NCI-H2227 treated with DMSO at 0.1 percent for 48 hours (cell line): Measurements from ENCODE around the gene SLFN12.
A peak's percentile ranks its signal among the peaks of the same experiment; 100 is the strongest.
"Not testable (repeated sequence)": the region's sequence is repeated elsewhere in the genome, so short reads cannot be mapped to it uniquely, and the experiment has no call there.

Experiments
- DNase-seq: peaks from one replicate; lab custom pipeline; 2025; lab: John Stamatoyannopoulos, UW

Gene SLFN12

DNA sequence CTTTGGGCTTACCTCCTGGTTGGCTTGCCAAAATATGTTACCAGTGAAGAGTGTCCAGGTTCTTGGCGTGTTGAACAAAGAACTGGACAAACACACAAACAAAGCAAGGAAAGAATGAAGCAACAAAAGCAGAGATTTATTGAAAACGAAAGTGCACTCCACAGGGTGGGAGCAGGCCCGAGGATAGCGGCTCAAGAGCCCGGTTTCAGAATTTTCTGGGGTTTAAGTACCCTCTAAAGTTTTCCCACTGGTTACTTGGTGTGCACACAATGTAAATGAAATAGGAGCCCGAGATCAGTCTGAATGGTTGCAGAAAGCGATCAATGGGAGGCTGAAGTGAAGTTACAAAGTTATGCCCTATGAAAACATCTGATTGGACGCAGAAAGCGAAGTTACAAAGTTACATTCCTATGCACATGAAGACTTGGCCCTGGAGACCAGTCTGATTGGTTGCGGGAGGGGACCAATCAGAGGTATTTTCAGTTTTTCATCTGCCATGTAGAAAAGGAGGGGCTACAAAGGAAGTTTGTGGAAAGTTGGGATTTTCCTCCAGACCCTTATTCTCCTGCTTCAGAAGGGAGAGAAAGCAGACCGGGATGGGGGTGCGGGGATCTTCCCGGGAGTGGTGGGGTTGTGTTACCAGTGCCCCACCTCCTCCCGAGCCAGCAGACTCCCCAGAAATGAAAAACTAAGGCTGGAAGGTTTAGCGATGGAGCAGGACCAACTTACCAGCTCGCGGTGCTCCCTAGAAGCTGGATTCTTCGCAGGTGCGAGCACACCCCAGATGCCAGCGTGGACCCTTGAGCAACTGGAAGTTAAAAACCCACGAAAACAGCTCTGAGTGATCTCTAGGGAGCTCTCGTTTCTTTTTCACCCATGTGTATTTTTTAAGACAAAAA is at the start of gene SLFN12:
Gene SLFN12 (minus strand): TSS at position 325 of the 899 bp plus-strand sequence. CDS start 9,472 bp downstream, outside the sequence.
- DNase-seq: no peak

GRCh38 chr17:35479271-35479670 is 47.0 kb upstream of the SLFN12 start:
- no peak for DNase-seq

DNA sequence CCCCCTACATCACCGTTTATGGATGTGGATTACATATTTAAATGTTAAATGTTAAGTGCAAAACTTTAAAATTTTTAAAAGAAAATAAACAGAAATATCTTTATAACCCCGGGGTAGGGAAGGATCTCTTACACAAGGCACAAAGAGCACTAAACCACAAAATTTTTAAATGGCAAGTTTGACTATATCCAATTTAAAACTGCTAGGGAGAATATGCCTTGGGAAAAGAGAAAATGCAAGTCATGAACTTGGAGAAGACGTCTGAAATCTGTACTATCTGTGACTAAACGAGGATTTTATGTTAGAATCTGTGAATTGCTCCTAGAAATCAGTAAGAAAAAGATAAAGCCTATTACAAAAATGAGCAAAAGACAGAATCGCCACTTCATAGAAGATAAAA is 44.9 kb upstream of the SLFN12 start:
- DNase-seq: no peak

DNA sequence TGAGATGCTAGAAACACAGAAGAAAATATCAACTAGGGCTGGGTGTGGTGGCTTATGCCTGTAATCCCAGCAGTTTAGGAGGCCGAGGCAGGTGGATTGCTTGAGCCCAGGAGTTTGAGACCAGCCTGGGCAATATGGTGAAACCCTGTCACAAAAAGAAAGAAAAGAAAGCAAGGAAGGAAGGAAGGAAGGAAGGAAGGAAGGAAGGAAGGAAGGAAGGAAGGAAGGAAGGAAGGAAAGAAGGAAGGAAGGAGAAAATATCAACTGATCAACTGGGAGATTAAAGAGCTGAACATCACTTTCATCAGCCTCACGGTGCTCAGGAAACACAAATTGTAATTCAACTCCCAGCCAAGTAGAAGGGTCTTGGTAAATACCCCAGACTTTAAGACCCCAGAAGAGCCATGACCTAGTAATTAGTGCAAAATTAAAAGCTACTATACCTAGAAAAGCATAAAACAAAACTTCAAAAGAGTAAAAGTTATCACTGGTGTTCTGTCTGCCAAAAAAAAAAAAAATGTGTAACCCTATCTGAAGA is 44.1 kb upstream of the SLFN12 start:
- DNase-seq: no peak

- no peak for DNase-seq
Measured at GRCh38 chr17:35468475-35468874, 36.2 kb upstream of the SLFN12 start.

- no peak for DNase-seq
Measured at GRCh38 chr17:35467824-35468223, 35.5 kb upstream of the SLFN12 start.

- peak; percentile 13 for DNase-seq
Measured at GRCh38 chr17:35460354-35460851, 28.1 kb upstream of the SLFN12 start.

DNA sequence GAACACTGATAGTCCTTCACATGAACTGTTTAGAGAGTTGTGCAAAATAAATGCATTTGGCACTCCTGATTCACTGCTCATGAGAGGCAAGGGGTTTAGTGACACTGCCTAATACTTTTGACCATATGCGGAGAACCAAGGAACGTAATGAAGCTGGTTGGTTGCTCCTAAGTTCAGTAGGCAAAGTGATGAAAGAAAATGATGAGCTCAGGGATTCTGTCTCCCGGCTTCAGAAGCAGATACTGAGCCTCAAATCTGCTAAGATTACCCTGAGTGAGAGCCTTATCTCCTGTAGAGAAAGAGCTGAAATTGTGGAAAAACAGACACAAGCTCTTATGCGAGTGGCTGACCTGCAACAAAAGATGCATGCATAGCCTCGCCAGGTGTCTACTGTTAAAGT is 21.7 kb upstream of the SLFN12 start:
- DNase-seq: not testable (repeated sequence)

DNA sequence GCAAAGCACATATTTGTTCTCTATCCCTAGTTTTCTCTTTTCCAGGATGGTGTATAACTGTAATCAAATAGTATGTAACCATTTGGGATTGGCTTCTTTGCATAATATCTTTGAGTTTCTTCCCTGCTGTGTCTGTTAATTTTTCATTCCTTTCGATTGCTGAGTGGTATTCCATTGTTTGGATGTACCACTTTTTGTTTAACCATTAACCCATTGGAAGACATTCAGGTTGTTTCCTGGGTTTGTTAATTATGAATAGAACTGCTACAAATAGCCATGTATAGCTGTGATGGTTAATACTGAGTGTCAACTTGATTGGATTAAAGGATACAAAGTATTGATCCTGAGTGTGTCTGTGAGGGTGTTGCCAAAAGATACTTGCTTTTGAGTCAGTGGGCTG is 20.9 kb upstream of the SLFN12 start:
- no peak for DNase-seq

- no peak for DNase-seq
Measured at GRCh38 chr17:35449371-35449931, 17.2 kb upstream of the SLFN12 start.

DNA sequence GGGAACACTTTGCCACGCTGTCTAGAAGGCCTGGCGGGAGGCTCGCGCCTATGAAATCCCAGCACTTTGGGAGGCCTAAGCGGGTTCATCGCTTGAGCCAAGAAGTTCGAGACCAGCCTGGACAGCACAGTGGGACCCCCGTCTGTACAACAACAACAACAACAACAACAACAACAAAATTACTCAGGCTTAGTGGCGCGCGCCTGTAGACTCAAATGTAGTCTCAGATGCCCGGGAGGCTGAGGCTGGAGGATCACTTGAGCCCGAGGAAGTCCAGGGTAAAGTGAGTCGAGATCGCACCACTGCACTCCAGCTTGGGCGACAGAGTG is 16.6 kb upstream of the SLFN12 start:
- DNase-seq: no peak

DNA sequence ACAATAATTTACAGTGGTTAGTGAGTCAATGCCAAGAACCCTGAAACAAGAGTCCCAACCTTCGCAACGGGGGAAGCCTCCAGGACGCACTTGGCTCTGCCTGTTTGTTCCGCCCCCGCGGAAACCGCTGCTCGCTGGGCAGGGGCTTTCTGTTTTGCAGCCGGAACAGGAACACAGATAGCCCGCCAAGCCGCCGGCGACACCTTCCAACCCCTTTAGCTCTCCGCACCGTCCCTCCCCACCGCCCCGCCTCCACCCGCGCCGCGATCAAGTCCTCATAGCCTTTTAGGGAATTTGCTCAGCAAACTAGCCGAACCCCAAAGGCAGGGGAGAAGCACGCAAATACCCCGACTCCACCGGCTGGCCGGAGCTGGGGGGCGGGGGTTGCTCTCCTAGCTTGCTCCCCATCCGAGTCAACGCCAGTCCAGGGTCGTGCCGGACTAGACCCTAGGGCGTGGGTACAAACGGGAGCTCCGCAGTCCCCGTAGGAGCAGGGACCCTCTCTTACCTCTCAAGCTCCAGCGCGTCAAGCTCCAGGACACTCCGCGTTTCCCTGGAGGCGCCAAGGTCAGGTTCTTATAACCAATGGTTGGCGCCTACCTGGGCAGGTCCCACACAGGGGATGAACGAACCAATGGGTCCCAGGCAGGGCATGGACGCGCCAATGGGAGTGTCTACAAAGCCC is 16.1 kb upstream of the SLFN12 start, which contains the start of gene SLFN13:
Gene SLFN13 (minus strand): TSS at position 553 of the 685 bp plus-strand sequence. CDS start 3,086 bp downstream, outside the sequence.
- peak; percentile 65 for DNase-seq

DNA sequence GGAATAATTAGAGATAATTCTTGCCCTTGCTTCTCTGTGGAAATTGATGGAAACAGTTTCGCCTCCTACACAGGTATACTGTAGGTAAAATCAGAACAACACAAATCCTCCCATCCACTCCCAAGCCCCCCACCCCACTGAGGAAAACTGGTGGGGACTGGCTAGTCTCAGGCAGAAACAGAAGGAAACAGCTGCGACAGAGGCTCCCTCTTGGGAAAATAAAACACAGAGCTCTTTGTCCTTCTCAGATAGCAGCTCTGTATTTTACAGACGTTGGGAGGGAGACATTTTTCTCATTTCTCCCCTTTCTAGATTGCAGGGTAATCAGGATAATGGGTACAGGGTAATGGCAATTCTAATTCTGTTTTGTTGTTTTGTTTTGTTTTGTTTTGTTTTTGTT is 15.2 kb upstream of the SLFN12 start:
- no peak for DNase-seq

DNA sequence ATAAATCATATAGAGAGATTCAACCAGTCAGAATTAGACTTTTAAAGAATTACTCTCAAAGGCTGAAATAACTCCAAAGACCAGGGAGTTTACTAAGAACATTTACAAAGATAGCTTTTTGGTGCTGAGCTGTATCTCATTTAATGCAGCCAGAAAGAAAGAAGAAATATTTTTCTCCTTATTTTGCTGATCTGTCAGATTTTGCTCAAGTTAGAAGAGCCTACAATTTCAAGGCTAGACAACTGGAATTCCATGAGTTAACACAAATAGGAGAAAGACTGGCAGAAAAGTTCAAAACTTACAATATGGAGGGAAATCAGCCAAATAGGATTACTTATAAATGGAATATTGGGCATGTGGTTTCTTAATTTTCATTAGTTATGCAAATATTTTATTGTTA is 6.1 kb upstream of the SLFN12 start:
- no peak for DNase-seq

- DNase-seq: no peak
Measured at GRCh38 chr17:35433075-35433894, 985 bp upstream of the SLFN12 start.

DNA sequence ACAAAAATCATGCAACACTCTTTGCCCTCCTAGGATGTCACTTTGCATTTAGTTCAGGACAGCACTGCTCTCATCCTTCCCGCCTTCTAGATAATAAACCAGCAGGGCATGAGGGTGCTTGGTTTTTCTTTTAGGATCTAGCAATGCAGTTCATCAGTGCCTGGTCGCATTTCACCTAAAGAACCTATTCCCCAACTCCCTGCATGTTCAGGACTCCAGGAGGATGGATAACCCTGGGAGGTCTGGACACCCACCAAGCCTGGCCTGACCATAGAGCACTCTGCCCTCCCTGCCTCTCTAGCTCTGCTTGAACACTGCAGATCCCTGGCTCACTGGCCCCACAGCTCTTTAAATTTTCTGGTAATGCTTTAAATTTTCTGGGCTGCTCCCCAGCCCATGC is 2.6 kb downstream of the SLFN12 start:
- no peak for DNase-seq

GRCh38 chr17:35428229-35428628 is 4.1 kb downstream of the SLFN12 start:
- DNase-seq: no peak

DNA sequence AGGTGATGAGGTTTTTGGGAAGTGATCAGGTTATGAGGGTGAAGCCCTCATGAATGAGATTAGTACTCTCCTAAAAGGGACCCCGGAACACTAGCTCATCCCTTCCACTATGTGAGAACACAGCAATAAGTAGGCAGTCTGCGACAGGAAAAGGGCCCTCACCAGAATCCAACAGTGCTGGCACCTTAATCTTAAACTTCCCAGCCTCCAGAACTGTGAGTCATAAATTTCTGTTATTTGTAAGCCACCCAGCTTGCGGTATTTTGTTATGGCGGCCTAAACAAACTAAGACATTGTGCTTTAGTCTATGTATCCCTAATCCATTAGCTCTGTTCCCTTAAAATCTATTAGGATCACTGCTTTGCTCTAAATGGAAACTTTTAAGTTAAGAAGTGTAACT is 8.5 kb downstream of the SLFN12 start:
- no peak for DNase-seq

- DNase-seq: not testable (repeated sequence)
Measured at GRCh38 chr17:35421069-35421468, 11.2 kb downstream of the SLFN12 start.

DNA sequence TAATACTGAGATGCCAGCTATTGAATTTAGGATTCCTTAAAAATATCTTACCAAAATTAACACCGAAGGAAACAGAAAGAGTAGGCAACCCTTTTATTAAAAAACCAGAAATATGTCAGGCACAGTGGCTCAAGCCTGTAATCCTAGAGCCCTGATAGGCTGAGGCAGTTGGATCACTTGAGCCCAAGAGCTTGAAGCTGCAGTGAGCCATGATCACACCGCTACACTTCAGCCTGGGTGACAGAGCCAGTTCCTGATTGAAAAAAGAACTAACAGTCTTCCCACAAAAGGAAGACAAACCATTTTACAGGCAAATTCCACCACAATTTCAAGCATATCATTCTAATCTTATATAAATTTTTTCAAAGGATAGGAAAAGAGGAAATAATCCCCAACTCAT is 15.6 kb downstream of the SLFN12 start:
- DNase-seq: no peak

DNA sequence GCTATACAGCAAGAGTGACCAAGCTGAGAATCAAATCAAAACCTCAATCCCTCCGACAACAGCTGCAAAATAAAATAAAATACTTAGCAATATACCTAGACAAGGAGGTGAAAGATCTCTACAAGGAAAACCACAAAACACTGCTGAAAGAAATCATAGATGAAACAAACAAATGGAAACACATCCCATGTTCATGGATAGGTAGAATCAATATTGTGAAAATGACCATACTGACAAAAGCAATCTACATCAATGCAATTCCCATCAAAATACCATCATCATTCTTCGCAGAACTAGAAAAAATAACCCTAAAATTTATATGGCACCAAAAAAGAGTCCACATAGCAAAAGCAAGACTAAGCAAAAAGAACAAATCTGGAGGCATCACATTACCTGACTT is 17.6 kb downstream of the SLFN12 start:
- DNase-seq: not testable (repeated sequence)

DNA sequence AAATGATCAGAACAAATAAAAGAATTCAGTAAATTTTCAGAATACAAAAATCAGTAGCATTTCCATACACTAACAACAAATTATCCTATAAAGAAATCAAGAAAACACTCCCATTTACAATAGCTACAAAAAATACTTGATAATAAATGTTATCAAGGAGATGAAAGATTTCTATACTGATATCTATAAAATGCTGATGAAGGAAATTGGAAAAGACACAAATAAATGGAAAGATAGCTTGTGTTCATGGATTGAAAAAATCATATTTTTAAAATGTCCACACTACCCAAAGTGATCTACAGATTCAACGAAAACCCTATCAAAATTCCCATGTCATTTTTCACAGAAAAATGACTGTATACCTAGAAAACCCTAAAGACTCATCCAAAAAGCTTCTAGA is 18.1 kb downstream of the SLFN12 start:
- DNase-seq: no peak
